ENCODE results near the gene TMEM174. TPM values are rescaled to one million over a fixed set of nuclear protein-coding genes. Genes with fewer than 3 reads are reported as not detected.

The TMEM174 gene
- not detected in 2 replicates for total RNA-seq

GRCh38 chr5:73172951-73173350, at the start of gene TMEM174:
Gene TMEM174, plus strand, starts transcription at chr5:73173193. Its CDS starts 51 bp downstream, at chr5:73173244.

Other genes starting within 250 kb of the TMEM174 start
- gene FCHO2, start 217.2 kb upstream of the TMEM174 start, total RNA-seq, result 16.4 and 19.6 TPM in 2 replicates
- 2.2 TPM in 1 of 2 replicates, not detected in the other for gene TMEM171, start 52.6 kb upstream of the TMEM174 start, total RNA-seq